GM19467 (cell line): Measurements from ENCODE around the gene SLC15A1.
"Not testable (repeated sequence)": the region's sequence is repeated elsewhere in the genome, so short reads cannot be mapped to it uniquely, and the experiment has no call there.

ENCODE experiments used
- ATAC-seq: cut with Tn5 transposase; IDR thresholded peaks from one replicate; pipeline ENCODE4 v1.9.1; 2021; ENCODE audit warnings: mild to moderate bottlenecking, moderate library complexity; ENCODE audit not compliant: unreplicated experiment

Gene SLC15A1

DNA sequence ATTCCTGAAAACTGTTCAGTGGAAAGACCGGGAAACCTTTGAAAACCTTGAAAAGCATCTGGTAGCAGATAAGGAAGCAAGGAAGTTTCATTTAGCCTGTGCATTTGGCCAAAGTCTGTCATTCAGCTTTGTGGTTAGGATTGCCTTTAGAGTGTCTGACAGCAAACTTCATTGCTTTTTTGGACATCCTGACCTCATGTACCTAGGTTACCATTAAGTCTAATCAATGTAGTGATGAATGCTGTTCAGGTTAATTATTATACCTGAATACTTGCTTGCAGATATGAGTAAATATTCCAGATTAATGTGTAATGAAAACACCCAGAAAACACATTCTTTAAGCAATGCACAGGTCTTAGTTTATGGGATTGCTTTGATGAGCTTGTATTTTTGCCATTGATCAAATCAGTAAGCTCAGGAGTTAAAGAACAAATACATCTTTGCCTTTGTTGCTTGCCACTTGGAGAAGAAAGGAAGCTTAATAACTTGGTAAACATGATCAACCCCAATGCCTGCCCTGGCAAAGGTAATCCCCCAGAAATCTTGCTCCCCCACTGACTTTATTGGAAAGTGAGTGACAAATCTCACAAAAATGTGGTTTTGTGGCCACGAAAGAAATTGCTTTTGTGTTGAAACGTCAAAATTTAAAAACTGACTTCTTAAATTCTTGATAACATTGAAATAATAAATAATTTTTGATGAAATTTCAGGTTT, 87.4 kb downstream of the SLC15A1 start:
- no peak for ATAC-seq

DNA sequence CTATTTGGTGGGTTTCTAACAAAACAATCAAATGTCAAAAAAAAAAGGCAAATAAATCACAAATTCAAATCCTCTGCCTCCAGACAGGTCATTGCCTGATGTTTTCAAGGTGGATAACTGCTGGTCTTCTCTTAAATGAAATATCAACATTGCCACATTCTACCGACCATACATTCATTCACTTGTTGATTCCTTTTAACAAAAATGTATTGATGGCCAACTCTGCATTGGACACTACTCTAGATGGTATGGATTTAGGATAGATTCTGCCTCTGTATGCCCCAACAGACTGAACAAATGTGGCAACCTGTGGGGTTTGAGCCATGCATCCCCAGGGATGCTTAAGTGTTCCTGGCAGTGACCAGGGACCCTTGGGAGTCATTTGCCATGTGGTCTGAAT, 88.0 kb downstream of the SLC15A1 start:
- no peak for ATAC-seq

DNA sequence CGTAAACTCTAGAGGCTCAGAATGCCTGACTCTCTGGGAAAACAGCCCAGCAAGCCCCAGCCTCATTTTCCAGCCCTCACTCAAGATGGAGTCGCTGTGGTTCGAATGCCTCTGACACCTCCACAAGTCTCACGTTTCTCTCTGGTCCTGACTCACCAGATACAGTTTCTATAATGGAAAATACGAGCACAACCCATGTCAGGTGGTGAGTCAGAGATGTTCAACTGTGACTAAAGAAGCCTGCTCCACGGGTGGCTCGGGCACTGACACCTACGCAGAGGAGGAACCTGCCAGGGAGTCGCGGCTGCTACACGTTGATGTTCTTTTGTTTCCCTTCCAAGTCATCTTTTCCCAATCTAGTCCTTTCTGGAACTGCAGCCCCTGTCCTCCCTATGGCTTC, 88.4 kb downstream of the SLC15A1 start:
- ATAC-seq: no peak

DNA sequence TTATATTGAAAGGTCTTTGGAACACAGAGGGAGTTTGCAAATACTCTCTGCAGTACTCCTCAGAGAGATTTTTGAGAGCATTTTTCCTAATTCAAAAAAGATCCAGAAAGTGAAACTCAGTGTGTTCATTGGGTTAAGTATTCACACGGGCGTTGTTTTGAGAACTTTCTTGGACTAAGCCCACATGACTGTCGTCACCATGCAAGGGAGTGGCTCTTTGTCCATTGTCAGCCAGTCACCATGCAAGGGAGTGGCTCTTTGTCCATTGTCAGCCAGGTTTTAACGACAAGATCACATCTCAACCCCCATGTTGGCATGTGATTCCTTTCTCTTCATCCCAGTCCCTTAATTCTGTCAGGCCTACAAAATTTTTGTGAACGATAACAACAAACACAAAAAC, 94.3 kb downstream of the SLC15A1 start:
- no peak for ATAC-seq

DNA sequence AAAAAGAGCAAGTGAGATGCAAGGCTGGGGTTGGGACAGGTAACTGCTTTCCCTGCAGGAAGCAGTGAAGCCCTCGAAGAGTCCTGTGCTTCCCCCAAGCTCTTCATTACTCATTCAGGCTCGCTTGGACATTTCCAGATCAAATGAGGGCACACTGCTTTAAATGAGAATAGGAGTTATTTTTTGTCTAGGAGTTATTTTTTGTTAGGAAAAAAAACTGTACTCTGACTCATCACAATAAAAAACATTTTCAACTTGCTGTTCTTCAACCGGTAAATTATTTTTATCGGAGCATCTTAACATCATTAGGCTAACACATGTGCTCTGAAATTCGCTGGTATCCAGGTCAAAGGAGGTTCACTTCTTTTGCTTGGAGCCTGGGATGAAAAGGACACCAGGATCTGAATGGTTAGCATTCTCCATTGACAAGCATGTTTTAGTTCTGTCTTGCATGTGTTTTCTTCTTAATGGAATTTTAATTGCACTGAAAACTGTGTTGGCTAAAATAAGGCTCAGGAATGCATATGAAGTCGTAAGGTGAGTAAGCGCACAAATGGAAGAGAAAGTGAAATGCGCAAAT, 94.9 kb downstream of the SLC15A1 start:
- ATAC-seq: no peak

DNA sequence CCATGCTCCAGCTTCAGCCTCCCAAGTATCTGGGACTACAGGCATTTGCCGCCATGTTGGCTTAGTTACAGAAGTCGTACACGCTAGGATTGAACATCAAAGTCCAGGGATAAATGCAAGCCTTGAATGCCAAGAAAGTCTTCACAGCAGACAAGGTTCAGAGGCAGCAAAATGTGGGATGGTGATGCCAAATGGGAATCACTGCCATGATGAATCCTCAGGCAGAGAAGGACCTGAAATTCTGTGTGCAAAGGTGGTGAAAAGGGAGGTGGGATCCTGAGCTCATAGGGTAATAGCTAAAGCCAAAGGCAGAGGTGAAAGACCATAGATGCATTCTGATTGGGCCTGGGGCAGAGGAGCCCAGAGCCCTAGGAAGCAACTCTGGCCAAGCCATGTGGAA, 96.2 kb downstream of the SLC15A1 start:
- ATAC-seq: no peak

DNA sequence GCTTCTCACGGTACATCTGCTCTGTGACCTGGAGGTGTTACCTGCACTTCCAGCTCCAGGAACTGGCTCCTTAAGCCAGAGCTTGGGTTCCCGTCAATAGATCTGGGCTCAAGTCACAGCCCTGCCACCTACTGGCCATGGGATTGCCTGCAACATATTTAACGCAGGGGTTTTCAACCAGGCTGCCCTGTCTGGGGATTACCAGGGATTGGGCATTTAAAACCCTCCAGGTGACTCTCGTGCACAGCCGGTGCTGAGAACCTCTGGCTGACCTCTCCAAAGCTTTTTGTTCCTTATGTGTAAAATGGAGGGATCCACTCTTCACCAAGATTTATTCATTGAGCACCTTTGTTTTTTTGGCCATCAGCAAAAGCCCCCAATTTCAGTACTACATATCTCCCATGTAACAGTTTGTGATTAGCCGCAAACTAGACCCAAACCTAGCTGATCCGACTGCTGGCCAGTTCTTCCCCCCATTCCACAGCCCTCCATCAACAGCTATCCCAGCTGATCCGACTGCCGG, 98.9 kb downstream of the SLC15A1 start:
- ATAC-seq: peak; percentile 90

DNA sequence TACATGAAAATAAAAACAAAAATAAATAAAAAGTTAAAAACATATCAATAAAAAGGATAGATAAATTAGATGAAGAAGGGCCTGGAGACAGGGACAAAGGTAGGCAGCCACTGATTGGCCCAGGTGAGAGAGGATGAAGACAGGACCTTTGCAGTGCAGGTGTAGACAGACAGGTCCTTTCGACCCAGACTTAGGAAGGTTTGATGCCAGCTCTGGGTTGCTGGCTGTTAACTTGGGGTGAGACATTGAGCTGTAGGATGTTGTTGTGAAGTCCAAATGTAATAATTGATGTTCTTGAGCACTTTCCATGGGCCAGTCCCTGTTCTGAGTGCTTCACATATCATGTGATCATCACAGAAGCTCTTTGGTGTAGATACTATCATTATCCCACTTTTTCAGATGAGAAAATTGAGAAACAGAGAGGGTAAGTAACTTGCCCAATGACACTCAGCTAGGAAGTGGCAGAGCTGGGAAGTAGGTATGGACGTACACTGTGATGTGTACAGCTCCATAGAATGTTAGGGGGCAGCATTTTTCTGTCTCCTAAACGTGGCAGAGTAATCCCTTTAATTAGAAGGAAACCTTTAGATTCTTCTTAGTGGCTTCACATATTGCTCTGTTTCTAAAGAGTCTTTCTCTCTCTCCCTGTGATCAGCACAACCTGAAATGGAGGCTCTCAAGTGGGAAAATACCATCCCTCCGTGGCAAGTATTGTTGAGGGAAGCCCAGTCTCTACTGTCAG, 99.6 kb downstream of the SLC15A1 start:
- ATAC-seq: no peak

DNA sequence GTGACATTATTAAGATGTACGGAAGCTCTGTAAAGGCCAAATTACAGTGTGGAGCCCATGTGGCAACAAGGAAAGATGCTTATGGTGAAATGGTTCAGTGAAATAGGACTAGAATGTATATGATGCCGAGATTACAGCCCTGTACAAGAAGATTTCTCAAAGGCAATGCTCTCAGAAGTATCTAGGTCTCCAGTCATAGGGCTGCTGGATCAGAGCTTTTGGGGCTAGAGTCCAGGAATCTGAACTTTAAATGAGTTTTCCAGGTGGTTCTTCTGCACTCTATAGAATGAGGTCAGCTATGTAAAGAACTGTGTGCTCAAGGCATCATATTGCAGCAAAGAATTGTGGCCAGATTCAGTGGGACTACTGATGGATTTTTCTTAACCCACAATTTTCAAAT, 100.2 kb downstream of the SLC15A1 start:
- no peak for ATAC-seq

DNA sequence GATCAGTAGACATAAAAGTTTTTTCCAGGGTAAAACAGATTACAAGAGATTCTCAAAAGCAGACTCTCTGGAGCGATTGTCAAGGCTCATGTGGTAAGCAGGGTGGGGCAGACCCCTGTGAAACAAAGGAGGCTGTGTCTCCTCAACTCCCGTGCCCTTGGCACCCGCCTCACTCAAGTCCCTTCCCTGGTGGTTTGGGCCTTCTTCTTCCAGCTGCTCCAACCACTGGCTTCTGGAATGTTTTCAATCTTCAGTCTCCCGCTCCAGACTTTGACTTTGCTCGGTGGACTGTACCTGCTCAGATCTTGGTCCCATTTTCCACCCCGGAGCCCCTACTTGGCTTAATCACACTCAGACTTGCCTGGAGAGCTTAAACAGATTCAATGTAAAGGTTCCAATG, 100.7 kb downstream of the SLC15A1 start:
- no peak for ATAC-seq

DNA sequence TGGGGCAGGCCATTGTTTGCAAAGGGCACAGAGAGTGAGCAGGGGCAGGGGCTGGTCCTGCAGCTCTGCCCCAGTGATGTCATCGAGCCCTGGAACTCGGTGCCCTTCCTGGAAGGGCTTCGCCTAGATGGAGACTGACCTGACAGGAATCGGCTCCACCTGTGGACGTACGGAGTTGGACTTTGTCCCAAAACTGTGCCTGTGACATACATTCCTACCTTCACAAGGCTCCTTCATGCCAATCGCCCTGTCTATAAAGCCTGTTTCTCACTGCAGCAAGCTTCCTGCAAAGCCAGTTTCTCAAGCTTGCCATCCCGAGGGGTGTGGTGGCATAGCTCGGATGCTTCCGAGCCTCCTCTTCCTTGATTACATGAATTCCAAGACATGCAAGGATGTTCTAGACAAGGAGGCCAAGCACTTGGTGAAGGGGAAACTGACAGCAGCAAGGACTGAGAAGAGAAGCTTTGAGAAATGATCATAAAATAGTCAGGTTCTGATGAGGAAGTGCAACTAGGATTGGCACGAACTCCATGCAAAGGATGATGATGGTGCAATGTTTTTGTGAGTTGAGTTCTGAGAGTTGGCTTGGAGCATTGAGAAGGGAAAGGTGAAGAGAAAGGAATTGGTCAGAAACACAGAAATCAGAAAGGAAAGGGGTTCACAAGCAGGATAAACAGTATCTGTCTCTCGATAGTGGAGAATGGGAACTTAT, 101.9 kb downstream of the SLC15A1 start:
- ATAC-seq: no peak

DNA sequence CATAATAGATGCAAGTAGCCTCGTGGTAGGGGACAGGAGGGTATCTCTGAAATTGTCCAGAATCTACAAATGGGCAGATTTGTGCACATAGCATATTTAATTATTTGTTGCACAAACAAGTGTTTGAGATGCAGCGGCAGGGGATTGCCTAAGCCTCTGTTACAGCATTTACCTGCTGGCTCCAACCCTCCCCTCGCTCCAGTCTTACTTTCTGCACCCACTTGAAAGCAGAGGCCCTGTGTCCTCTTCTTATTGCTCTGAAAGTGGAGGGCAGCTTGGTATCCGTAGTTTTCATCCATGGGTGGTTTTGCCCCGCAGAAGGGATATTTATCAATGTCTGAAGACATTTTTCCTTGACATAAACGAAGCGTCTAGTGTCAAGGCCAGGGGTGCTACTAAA, 102.6 kb downstream of the SLC15A1 start:
- no peak for ATAC-seq

DNA sequence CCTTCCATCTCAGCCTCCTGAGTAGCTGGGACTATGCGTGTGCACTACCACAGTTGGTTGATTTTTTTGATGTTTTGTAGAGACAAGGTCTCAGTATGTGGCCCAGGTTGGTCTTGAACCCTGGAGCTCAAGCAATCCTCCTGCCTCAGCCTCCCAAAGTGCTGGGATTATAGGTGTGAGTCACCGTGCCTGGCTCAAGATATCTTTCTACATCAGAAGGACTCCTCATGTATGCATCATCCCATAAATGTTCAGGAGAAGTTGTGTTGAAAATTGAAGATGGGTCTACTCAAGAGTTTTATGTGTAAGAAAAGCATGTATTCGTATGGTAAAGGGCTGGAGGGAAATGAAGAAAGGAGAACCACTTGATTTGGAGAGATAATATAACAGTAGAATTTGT, 103.8 kb downstream of the SLC15A1 start:
- ATAC-seq: no peak

DNA sequence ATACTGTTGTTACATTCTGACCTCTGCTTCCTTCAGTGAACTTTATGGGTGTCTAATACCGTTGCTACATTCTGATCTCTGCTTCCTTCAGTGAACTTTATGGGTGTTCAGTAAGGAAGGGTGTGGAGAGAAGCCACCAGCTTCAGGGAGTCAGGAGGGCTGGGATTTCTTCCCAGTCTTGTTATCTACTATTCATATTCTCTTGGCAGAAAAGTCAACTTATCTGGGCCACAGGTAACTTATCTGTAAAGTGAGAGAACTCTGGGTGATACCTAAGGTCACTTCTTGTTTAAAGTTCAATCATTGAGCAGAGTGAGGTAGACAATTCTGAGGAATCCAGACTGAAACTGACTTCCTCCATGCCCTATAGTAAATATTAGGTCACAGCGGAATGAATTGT, 104.3 kb downstream of the SLC15A1 start:
- no peak for ATAC-seq

DNA sequence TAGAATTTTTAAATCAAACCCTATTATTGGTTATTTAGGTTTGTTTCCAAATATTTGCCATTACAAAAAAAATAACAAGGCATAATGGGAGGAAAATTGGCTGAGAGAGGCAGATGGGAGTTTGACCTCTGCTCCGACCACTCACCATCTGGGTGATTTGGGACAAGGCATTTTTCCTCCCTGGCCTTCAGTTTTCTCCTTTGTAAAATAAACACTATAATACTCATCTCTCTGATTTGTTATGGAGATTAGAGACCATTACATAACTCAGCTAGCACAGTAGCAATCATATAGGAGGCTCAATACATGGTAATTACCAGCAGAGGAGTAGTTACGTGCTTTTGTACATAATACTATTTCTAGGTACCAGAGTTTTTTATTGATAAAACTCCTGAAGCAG, 105.4 kb downstream of the SLC15A1 start:
- no peak for ATAC-seq

DNA sequence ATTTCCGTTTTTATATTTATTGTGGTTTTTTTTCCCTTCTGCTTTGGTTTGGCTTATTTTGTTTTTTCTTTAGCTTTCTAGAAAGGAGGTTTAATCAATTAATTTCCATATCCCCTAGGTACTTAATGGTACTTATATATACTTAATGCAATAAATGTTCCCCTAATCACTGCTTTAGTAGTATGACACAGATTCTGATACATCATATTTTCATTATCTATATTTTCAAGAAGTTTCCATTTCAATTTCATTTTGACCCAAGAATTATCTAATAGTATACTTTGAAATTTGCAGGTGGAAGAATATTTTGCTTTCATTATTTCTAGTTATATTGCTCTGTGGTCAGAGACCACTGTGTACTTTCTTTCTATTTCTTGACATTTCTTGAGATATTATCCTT, 109.0 kb downstream of the SLC15A1 start:
- ATAC-seq: no peak

DNA sequence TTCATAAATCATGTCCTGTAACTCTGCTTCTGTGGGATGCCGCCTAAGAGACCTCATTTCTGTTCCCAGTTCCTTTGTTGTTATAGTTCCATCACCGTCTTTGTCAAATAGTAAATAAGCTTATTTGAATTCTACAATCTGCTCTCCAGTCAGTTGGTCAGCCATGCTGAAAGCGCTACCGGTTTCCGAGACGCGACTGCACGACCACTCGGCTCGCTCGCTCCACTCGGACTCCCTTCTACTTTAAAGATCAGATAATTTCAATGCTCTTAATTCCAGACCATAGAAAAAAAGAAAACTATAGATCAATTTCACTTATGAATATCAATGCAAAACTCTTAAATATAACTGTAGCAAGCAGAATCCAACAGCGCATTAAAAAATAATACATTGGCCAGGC, 111.4 kb downstream of the SLC15A1 start:
- no peak for ATAC-seq

DNA sequence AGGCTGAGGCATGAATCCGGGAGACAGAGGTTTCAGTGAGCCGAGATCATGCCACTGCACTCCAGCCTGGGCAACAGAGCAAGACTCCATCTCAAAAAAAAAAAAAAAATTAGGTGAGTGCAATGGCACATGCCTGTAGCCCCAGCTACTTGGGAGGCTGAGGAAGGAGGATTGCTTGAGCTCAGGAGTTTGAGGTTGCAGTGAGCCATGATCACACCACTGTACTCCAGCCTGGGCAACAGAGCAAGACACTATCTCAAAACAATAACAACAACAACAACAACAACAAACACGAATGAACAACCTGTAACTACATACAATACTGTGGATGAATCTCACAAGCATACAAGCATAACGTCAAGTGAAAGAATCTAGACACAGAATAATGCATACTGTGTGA, 112.7 kb downstream of the SLC15A1 start:
- ATAC-seq: not testable (repeated sequence)

DNA sequence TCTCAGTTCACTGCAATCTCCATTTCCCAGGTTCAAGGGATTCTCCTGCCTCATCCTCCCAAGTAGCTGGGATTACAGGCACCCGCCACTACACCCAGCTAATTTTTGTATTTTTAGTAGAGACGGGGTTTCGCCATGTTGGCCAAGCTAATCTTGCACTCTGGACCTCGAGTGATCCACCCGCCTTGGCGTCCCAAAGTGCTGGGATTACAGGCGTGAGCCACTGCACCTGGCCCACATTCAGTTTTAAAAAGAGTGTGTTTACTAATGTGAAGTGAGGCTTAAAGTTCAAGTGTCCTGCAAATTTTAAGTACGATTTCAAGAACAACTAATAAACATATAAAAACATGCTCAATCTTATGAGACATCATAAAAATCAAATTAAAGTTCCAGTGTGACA, 114.1 kb downstream of the SLC15A1 start:
- not testable (repeated sequence) for ATAC-seq
